ENCODE data around the gene MOSPD2.

The MOSPD2 gene

GRCh38 chrX:14916017-14916674 is 42.9 kb downstream of the MOSPD2 start:
- FAIRE-seq, result no peak

DNA sequence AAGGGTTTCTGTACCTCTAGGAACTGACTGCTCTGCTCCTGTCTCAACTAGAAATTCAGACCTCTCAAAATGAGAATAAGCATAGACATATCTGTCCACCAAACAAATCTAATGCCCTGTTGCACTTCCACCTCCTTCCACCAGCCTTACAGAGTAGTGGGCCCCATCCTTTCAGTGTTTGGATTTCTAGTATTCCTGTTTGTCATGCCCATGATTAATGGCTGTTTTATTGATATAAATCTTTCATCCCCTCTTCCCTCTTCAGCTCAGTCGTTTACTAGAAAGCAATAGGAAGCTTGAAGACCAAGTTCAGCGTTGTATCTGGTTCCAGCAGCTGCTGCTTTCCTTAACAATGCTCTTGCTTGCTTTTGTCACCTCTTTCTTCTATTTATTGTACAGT is 46.2 kb downstream of the MOSPD2 start:
- FAIRE-seq, result no peak

DNA sequence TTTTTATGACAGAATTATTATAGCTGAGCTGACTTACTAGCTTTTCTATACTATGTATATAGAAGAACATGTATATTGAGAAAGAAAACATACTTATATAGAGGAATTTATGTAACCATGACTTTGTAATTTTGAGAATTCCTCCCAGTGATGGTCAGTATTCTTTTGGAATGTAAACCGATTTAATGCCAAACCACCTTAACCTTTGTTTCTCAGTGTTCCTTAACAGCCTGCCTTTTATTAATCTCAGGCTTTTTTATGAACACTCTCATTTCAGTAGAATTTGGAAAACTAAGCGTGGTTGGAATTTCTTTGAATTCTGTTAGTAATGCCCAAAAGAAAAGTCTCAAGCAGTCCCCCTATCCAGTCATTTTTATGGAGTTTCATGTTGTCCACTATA is 47.0 kb downstream of the MOSPD2 start:
- FAIRE-seq, result no peak

- no peak for FAIRE-seq
These were observed 49.2 kb downstream of the MOSPD2 start for GRCh38 chrX:14922437-14922836.

DNA sequence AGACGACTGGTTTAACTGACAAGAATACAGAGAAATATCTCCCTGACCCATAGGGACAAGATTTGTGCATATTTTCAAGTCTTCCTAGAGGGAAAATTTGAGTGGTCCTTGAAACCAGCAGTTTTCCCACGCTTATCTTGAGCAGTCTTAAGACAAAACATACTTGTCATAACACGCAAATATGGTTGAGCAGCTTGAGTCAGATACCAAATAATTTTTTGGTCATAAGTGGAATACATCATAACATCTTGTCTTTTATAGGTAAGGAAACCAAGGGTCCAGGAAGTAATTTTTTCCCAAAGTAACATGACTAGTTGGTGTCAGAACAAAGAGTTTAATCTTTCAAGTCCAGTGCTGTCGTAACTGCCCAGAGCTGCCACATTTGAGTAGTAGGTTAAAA is 50.5 kb downstream of the MOSPD2 start:
- FAIRE-seq, result no peak

DNA sequence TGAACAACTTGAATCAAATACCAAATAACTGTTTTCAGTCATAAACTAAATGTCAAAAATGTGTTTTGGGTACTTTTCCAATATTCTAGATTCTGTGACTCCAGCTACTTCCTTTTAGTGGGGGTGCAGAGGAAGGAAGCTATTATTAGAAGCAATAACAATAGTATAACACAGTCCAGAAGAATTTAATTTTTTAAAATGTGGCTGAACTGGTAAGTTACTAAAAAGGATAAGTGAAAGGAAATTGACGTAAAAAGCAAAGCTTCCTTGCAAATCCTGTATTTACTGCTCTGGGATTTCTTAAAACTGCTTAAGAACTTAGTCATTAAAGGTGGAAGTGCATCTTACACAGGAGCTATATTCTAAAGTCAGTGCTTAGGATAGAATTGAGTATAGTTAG is 53.2 kb downstream of the MOSPD2 start:
- FAIRE-seq, result no peak

GRCh38 chrX:14927401-14927800 is 54.2 kb downstream of the MOSPD2 start:
- no peak for FAIRE-seq

- no peak for FAIRE-seq
These were observed 57.4 kb downstream of the MOSPD2 start for GRCh38 chrX:14930663-14931062.

- no peak for FAIRE-seq
These were observed 58.9 kb downstream of the MOSPD2 start for GRCh38 chrX:14932136-14932535.

DNA sequence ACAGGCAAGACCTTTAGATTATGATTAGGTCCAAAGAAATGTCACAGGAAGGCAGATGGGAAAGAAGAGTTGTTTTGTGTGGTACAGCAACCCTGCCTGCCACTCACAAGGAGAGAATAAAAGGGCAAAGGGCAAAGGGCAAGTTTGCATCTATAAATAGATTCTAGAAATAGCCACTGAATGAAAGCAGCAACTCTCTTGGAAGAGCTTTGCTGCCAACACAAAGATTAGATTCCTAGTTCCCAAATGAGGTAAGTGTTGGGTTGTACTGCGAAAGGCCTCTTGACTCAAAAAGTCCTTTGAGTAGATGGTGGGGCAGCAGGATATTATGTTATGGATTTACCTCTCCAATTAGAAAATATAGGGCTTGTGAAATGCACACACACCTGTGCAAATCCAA is 61.2 kb downstream of the MOSPD2 start:
- FAIRE-seq, result no peak

- FAIRE-seq, result no peak
These were observed 63.3 kb downstream of the MOSPD2 start for GRCh38 chrX:14936561-14936960.

- no peak for FAIRE-seq
These were observed 66.4 kb downstream of the MOSPD2 start for GRCh38 chrX:14939644-14940043.

- no peak for FAIRE-seq
These were observed 68.1 kb downstream of the MOSPD2 start for GRCh38 chrX:14941301-14941700.

DNA sequence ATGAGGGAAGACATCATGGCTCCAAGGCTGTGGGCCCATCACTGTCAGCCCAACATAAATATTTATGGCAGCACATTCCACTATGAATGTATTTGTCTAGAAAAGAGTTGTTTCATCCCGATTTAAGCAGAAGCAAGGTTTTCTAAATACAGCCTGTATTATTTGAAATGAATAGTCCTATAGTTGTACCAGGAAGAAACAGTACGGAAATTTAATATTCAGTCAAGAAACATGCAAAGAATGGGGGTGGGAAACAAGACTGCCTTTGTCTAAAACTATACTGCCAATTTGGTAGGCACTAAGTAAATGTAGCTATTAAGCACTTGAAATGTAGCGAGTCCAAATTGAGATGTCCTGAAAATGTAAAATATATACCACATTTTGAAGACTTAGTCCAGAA is 69.1 kb downstream of the MOSPD2 start:
- no peak for FAIRE-seq

DNA sequence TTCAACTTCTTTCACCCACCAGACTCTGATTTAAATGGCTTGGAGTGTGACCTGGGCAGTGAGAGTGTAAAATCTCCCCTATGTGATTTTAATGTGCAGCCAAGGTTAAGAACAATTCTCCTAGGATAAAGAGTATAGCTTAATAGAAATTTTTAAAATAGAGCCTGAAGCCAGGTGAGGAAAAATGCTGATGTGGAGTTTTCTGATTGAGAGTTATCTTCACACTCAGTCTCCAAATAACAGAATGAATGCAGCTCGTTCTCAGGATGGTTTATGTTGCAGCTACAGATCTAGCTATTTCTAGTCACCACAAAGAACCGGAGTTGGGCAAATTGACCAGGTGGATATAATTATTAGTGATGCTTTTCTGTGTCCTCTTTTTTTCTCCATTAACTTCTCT is 70.7 kb downstream of the MOSPD2 start:
- no peak for FAIRE-seq

DNA sequence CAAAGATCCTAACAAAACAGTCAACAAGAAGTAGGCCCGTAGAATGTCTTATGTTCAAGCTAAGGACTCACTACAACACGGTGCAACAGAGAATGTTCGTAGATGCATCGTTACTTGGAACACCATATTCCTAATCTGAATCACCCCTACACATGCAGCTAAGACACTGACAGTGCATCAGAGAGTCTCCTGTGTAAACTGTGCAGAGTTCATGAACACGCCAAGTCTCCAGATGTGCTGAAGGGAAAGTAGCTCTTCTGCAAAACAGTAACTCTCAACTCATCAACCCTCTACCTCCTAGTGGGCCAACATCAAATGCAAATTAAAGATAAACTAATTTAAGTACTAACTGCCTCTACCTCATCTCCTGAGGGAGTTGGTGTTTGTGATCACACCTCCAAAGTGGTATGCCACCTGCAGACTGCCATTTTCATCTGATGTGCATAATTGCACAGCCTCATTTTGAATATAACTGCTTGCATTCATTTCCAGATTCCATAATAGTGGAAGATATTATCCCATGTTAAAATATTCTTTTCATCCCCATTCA is 73.5 kb downstream of the MOSPD2 start:
- FAIRE-seq, result no peak

- FAIRE-seq, result no peak
These were observed 75.5 kb downstream of the MOSPD2 start for GRCh38 chrX:14948691-14949090.

DNA sequence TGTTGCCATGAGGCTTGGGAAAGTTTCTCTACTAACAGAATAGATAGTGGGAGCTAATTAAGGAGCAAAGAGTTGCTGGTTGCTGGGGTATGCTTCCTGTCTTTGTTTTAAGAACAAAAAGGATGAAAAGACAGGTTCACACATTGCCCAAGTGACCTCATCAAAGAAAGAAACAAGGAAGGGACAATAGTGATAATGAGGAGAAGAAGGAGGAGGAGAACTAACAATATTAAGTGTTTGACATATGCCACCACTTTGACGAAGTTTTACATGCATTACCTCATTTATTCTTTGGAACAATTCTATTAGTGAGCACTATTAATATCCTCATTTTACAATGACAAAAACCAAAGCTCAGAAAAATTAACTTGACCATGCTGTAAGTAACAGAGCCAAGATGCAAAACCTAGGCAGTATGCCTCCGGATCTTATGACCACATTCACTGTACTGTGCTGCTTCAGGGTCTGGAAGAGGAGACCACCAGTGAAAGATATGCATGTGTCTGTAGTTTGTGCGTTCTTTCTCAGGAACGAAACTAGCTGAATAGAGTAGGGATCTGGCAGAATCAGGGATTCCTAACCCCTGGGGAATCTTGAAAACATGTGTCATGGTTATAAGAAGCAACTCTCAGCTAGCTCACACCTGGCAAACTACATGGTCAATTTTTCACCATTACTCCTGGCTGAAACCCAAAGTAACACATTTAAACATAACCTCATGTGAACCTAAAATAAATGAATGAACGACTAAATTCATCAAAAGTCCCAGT is 83.8 kb downstream of the MOSPD2 start:
- FAIRE-seq, result no peak

- FAIRE-seq, result no peak
These were observed 90.4 kb downstream of the MOSPD2 start for GRCh38 chrX:14963447-14964236.

- FAIRE-seq, result no peak
These were observed 91.3 kb downstream of the MOSPD2 start for GRCh38 chrX:14964500-14964899.
